Measurements from ENCODE around the gene OR2T1.
"Not testable (repeated sequence)": the region's sequence is repeated elsewhere in the genome, so short reads cannot be mapped to it uniquely, and the experiment has no call there.

OR2T1 gene

DNA sequence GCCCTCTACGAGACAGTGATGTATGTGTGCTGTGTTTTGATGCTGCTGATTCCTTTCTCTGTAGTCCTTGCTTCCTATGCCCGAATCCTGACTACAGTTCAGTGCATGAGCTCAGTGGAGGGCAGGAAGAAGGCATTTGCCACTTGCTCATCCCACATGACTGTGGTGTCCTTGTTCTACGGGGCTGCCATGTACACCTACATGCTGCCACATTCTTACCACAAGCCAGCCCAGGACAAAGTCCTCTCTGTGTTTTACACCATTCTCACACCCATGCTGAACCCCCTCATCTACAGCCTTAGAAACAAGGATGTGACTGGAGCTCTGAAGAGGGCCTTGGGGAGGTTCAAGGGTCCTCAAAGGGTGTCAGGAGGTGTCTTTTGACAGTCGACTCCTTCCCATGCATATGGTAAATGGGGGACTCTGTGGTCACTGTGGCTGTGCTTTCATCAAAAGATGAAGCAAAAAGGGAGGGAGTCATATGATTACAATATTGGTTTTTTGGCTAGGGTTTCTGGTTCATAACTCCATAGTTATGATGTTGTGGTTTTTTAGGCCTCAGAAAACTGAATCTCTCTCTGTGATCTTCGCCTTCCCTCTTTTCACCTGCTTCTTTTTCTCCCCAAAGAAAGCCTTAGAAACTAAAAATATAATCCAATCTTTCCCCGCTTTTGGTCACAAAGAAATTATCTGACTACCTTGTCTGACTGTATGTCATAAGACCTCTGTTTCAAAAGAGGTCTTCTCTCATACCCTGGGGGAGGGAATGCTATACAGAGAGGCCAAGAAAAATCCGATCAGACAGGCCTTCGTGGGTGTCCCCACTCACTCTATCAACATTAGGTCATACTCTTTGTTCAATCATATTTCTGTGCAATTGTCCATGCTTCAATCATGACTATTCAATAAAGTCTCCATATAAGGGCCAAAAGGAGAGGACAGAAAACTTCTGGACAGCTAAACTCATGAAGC is 4.2 kb downstream of the OR2T1 start:
- DNase-seq (ENCODE audit: insufficient read length) (no peak), FAIRE-seq (peak; percentile 71)
- TF ChIP-seq TAF1 (IDR thresholded peaks at IDR 0.05; ENCODE audit: borderline replicate concordance, low read depth, low read length) (no peak), POLR2AphosphoS5 (IDR thresholded peaks at IDR 0.05; ENCODE audit: low read depth, low read length) (no peak), POLR2A (IDR thresholded peaks at IDR 0.05; ENCODE audit: low read depth, low read length) (no peak)

DNA sequence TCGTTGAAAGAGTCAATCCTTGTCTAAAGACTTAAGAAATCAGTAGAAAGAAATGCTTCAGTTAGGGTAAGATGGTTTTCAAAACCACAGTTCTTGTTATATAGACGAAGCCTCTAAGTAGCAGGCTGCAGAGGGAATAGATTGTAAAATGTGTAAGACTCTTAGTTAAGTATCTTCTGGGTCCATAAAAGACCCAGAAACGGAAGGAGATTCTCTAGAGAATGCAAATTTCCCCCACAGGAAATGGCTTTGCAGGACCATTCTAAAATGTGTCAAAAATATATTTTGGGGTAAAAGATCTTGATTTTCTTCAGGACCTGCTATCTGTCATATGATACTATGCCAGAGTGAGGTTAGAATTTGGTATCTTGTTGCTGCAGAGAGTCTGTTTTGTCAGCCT is 13.4 kb downstream of the OR2T1 start:
- DNase-seq (ENCODE audit: insufficient read length), result no peak
- TF ChIP-seq TAF1 (IDR thresholded peaks at IDR 0.05; ENCODE audit: borderline replicate concordance, low read depth, low read length) (no peak), POLR2AphosphoS5 (IDR thresholded peaks at IDR 0.05; ENCODE audit: low read depth, low read length) (no peak), POLR2A (IDR thresholded peaks at IDR 0.05; ENCODE audit: low read depth, low read length) (no peak)
- FAIRE-seq, result no peak

- DNase-seq (ENCODE audit: insufficient read length) (no peak), FAIRE-seq (no peak)
- TF ChIP-seq POLR2A (IDR thresholded peaks at IDR 0.05; ENCODE audit: low read depth, low read length) (no peak), TAF1 (IDR thresholded peaks at IDR 0.05; ENCODE audit: borderline replicate concordance, low read depth, low read length) (no peak), POLR2AphosphoS5 (IDR thresholded peaks at IDR 0.05; ENCODE audit: low read depth, low read length) (no peak)
Observed at GRCh38 chr1:248417854-248418253, 15.0 kb downstream of the OR2T1 start.

GRCh38 chr1:248421384-248421783 is 18.5 kb downstream of the OR2T1 start:
- no peak for FAIRE-seq
- no peak for DNase-seq (ENCODE audit: insufficient read length)
- no peak for TF ChIP-seq TAF1 (IDR thresholded peaks at IDR 0.05; ENCODE audit: borderline replicate concordance, low read depth, low read length)
- no peak for TF ChIP-seq POLR2AphosphoS5 (IDR thresholded peaks at IDR 0.05; ENCODE audit: low read depth, low read length)
- no peak for TF ChIP-seq POLR2A (IDR thresholded peaks at IDR 0.05; ENCODE audit: low read depth, low read length)

GRCh38 chr1:248427526-248428191 is 24.8 kb downstream of the OR2T1 start:
- DNase-seq (ENCODE audit: insufficient read length); FAIRE-seq: not testable (repeated sequence)

GRCh38 chr1:248428192-248428533 is 25.3 kb downstream of the OR2T1 start:
- peak; percentile 98 for FAIRE-seq
- not testable (repeated sequence) for DNase-seq (ENCODE audit: insufficient read length)

- not testable (repeated sequence) for FAIRE-seq; DNase-seq (ENCODE audit: insufficient read length)
Observed at GRCh38 chr1:248431683-248432082, 28.8 kb downstream of the OR2T1 start.

GRCh38 chr1:248432201-248432600 is 29.4 kb downstream of the OR2T1 start:
- not testable (repeated sequence) for DNase-seq (ENCODE audit: insufficient read length)
- FAIRE-seq, result peak; percentile 93

GRCh38 chr1:248433811-248434415 is 31.1 kb downstream of the OR2T1 start:
- DNase-seq (ENCODE audit: insufficient read length); FAIRE-seq: not testable (repeated sequence)

GRCh38 chr1:248434913-248435312 is 32.1 kb downstream of the OR2T1 start:
- peak; percentile 90 for FAIRE-seq
- not testable (repeated sequence) for DNase-seq (ENCODE audit: insufficient read length)

- not testable (repeated sequence) for FAIRE-seq; DNase-seq (ENCODE audit: insufficient read length)
Observed at GRCh38 chr1:248436303-248436702, 33.5 kb downstream of the OR2T1 start.

- DNase-seq (ENCODE audit: insufficient read length), result not testable (repeated sequence)
- peak; percentile 94 for FAIRE-seq
Observed at GRCh38 chr1:248438668-248439067, 35.8 kb downstream of the OR2T1 start.

- not testable (repeated sequence) for DNase-seq (ENCODE audit: insufficient read length)
- FAIRE-seq, result peak; percentile 83
Observed at GRCh38 chr1:248439283-248439682, 36.4 kb downstream of the OR2T1 start.

- not testable (repeated sequence) for FAIRE-seq; DNase-seq (ENCODE audit: insufficient read length)
Observed at GRCh38 chr1:248442500-248443277, 39.8 kb downstream of the OR2T1 start.

DNA sequence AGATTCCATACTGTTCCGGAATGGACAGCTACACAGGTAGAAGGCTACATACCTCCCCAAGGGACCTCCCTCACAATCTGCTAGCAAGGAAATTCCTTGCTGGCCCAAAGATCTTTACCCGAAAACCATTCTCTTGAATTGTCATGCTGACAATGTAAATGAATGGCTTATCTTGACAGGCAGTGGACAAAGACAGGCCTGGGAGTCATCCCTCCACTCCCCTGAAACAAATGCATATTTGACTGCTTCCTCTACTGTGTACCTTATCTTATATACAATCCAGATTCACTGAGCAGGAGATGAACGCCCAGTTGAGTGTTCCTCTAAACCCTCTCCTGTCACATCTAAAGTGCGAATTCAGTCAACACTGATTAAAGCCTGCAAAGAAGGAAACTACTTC is 41.8 kb downstream of the OR2T1 start:
- not testable (repeated sequence) for FAIRE-seq; DNase-seq (ENCODE audit: insufficient read length)

GRCh38 chr1:248445399-248445798 is 42.6 kb downstream of the OR2T1 start, which contains the start of gene OR2T2:
Gene OR2T2, plus strand, starts transcription at chr1:248445637. Its CDS starts 7,161 bp downstream, at chr1:248452798.
- FAIRE-seq, result peak; percentile 46
- not testable (repeated sequence) for DNase-seq (ENCODE audit: insufficient read length)

DNA sequence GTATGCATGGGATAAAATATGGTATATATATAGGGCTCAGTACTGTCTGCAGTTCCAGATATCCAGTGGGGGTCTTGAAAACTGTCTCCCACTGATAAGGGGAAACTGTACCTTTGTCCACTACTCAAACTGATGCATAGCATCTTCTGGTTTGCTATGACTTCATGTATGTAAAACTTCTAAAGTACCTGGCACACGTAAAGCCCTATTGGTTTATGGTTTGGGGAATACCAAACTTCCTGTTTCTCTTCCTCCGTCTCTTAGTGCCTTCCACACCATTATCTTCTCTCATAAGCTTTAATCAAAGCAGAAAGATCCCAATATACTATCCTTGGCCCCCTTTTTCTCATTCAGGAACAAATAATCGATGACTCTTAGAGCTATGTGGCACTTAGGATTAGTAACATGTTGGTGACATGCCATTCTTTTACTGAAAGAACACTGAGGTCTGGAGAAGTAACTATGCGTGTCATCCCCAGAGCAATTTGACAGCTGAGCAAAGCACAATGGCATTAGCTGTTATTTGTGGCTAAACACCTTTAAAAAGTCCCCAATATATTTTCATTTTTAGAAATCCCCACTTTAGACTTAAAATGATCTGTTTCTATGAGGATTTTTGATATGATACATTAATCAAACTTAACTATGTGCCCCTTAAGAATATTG is 45.7 kb downstream of the OR2T1 start:
- DNase-seq (ENCODE audit: insufficient read length), result not testable (repeated sequence)
- FAIRE-seq, result peak; percentile 97

Measured in GM12892 (cell line).